Measurements from ENCODE around the gene ZNF74. TPM values are rescaled to one million over a fixed set of nuclear protein-coding genes. Genes with fewer than 3 reads are reported as not detected.
"Not testable (repeated sequence)": the region's sequence is repeated elsewhere in the genome, so short reads cannot be mapped to it uniquely, and the experiment has no call there.

ZNF74 gene
- total RNA-seq, 4 donors from 2014 or later: 9.8 to 15.0 (median 12.0) TPM

GRCh38 chr22:20378110-20378509 is 15.8 kb upstream of the ZNF74 start:
- H3K27me3 ChIP-seq: no peaks in the 10 kb centered on the region
- H3K4me1 ChIP-seq: no peaks in the 10 kb centered on the region
- 88 to 94% methylated on average over 4 of the region's 4 CpGs for WGBS, 2 donors
- no peak for TF ChIP-seq POLR2A (IDR thresholded peaks at IDR 0.05)
- no peak for TF ChIP-seq CTCF (IDR thresholded peaks at IDR 0.05)
- no peaks in the 10 kb centered on the region for H3K36me3 ChIP-seq
- no peak for DNase-seq
- H3K27ac ChIP-seq: no peak overlapping the region
- no peak overlapping the region for H3K4me3 ChIP-seq (replicated peaks in 1 of 3)
- H3K9me3 ChIP-seq: no peaks in the 10 kb centered on the region
- intact Hi-C loops (cut with DNase I): no loop called here

GRCh38 chr22:20378684-20379083 is 15.3 kb upstream of the ZNF74 start:
- H3K9me3 ChIP-seq; DNase-seq; H3K4me3 ChIP-seq (replicated peaks in 1 of 3); intact Hi-C loops (cut with DNase I); H3K27me3 ChIP-seq; H3K4me1 ChIP-seq; H3K27ac ChIP-seq; H3K36me3 ChIP-seq: not testable (repeated sequence)
- 94 to 96% methylated on average over 5 of the region's 5 CpGs for WGBS, 2 donors

GRCh38 chr22:20380486-20380885 is 13.5 kb upstream of the ZNF74 start:
- Histone ChIP-seq H3K9me3 (no peaks in the 10 kb centered on the region), H3K4me3 (replicated peaks in 1 of 3) (no peak overlapping the region), H3K27ac (no peak overlapping the region), H3K4me1 (no peaks in the 10 kb centered on the region), H3K27me3 (no peaks in the 10 kb centered on the region), H3K36me3 (no peaks in the 10 kb centered on the region)
- no peak for TF ChIP-seq CTCF (IDR thresholded peaks at IDR 0.05)
- no peak for TF ChIP-seq POLR2A (IDR thresholded peaks at IDR 0.05)
- DNase-seq: no peak
- 14 to 21% methylated on average over 1 of the region's 1 CpG for whole genome bisulfite sequencing, 2 donors
- intact Hi-C loops (cut with DNase I): no loop called here

GRCh38 chr22:20383538-20383937 is 10.4 kb upstream of the ZNF74 start:
- TF ChIP-seq CTCF (IDR thresholded peaks at IDR 0.05) (no peak), POLR2A (IDR thresholded peaks at IDR 0.05) (no peak)
- Histone ChIP-seq H3K36me3 (no peaks in the 10 kb centered on the region), H3K9me3 (no peaks in the 10 kb centered on the region), H3K27ac (no peak overlapping the region), H3K4me3 (replicated peaks in 1 of 3) (no peak overlapping the region), H3K27me3 (no peaks in the 10 kb centered on the region), H3K4me1 (no peaks in the 10 kb centered on the region)
- WGBS, 2 donors: 91 to 92% methylated on average over 9 of the region's 9 CpGs
- DNase-seq: no peak
- intact Hi-C loops (cut with DNase I): no loop called here

GRCh38 chr22:20384171-20384570 is 9.8 kb upstream of the ZNF74 start:
- no peaks in the 10 kb centered on the region for H3K4me1 ChIP-seq
- no peak overlapping the region for H3K27ac ChIP-seq
- TF ChIP-seq POLR2A (IDR thresholded peaks at IDR 0.05): no peak
- no peak for TF ChIP-seq CTCF (IDR thresholded peaks at IDR 0.05)
- H3K4me3 ChIP-seq (replicated peaks in 1 of 3): no peak overlapping the region
- H3K36me3 ChIP-seq: no peaks in the 10 kb centered on the region
- no peaks in the 10 kb centered on the region for H3K27me3 ChIP-seq
- H3K9me3 ChIP-seq: no peaks in the 10 kb centered on the region
- no peak for DNase-seq
- intact Hi-C loops (cut with DNase I): no loop called here
- WGBS, 2 donors: 70 to 92% methylated on average over 2 of the region's 2 CpGs

GRCh38 chr22:20384865-20385264 is 9.1 kb upstream of the ZNF74 start:
- no peaks in the 10 kb centered on the region for H3K4me1 ChIP-seq
- no peaks in the 10 kb centered on the region for H3K27me3 ChIP-seq
- intact Hi-C loops (cut with DNase I): no loop called here
- no peak for TF ChIP-seq POLR2A (IDR thresholded peaks at IDR 0.05)
- H3K27ac ChIP-seq: no peak overlapping the region
- H3K9me3 ChIP-seq: no peaks in the 10 kb centered on the region
- no peak overlapping the region for H3K4me3 ChIP-seq (replicated peaks in 1 of 3)
- no peaks in the 10 kb centered on the region for H3K36me3 ChIP-seq
- WGBS, 2 donors: 94% methylated on average over 6 of the region's 6 CpGs
- no peak for DNase-seq
